Spinal cord (tissue), 10 donors: Measurements from ENCODE around the gene ACOT7. TPM values are rescaled to one million over a fixed set of nuclear protein-coding genes. Genes with fewer than 3 reads are reported as not detected.

Source experiments
- DNase-seq, 6 donors: peaks; one replicate each; pipeline versions ENCODE4 v3.0.0 to v3.0.0-alpha.2; 2013 to 2015; ENCODE audit warnings: low spot score in 6 of 6, low read depth in 4 of 6
- H3K27ac ChIP-seq: one replicate; pipeline ENCODE4 v1.5.1; 2013; ENCODE audit warnings: low read depth, low read length, control low read depth
- H3K27me3 ChIP-seq: one replicate; pipeline ENCODE4 v1.6.1; 2013; ENCODE audit warnings: low read length; ENCODE audit not compliant: control insufficient read depth, insufficient read depth
- H3K36me3 ChIP-seq: one replicate; pipeline ENCODE4 v1.6.1; 2013; ENCODE audit warnings: low read length; ENCODE audit not compliant: control insufficient read depth, insufficient read depth
- H3K4me1 ChIP-seq: one replicate; pipeline ENCODE4 v1.6.1; 2013; ENCODE audit warnings: low read length; ENCODE audit not compliant: control insufficient read depth, insufficient read depth
- H3K4me3 ChIP-seq: one replicate; pipeline ENCODE4 v1.5.1; 2013; ENCODE audit warnings: low read depth, low read length, control low read depth
- H3K9me3 ChIP-seq: one replicate; pipeline ENCODE4 v1.6.1; 2013; ENCODE audit warnings: low read length; ENCODE audit not compliant: control insufficient read depth, insufficient read depth
- WGBS: methylation state at CpG from one replicate; pipeline ENCODE4 v1.1.5; 2013; ENCODE audit warnings: missing lambda C conversion rate; ENCODE audit not compliant: insufficient coverage; 5-methylcytosine and 5-hydroxymethylcytosine counted together
- polyA plus RNA-seq, 2 donors: library from polyadenylated mRNA; unstranded; fragments of 120-200 nt; gene quantifications; one replicate each; pipeline ENCODE4 v1.2.1, GENCODE V29; 2013; ENCODE audit not compliant: insufficient read length in 2 of 2
- total RNA-seq, 2 donors: library from RNA; depleted of rRNA in 1 of 2; stranded (reverse); fragments of 120-200 nt in 1 of 2; fragments of >200 nt in 1 of 2; gene quantifications; one replicate each; pipeline versions ENCODE4 v1.2.3 to v1.2.4, GENCODE V29; 2013 to 2014
- donor health status: healthy.

ACOT7 gene
- total and polyA plus RNA-seq, 4 donors: 31.8 to 198 (median 128) TPM

DNA sequence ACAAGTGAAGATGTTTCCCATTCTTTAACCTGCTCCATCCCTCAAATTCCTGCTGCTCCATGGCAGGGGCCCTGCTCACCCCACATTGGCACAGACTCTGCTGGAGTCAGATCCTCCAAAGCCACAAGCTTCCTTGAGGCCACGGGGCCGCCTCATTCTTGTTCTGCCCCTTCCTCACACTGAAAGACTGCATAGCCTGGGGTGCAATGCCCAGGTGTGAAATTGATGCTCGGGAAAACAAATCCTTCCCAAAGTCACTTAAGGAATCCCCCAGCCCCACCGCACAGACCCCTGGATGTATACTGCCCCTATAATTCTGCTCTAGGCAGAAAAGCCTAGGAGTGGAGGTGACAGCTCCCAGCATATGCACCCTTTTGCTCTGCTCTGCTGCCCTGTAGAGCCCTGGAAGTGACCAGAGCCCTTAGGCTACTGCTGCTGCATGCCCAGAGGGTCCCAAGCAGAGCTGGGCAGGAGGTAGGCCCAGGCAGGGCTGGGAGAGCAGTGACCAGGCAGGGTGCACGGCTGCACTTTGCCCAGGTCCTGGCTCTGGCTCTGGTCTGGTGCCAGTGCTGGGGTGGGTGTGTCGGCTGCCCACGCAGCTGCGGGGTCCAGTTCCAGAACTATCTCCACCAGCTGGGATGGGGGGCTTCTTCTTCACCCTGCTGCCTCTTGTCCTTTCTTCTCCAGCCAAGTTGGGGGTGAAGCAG, 24.5 kb upstream of the ACOT7 start:
- H3K4me1 ChIP-seq: peaks cover 30% of the 10 kb centered on the region
- H3K36me3 ChIP-seq: no peaks in the 10 kb centered on the region
- H3K27me3 ChIP-seq: peaks cover 82% of the 10 kb centered on the region
- WGBS: 79% methylated on average over 5 of the region's 8 CpGs
- H3K9me3 ChIP-seq: no peaks in the 10 kb centered on the region
- no peak overlapping the region for H3K4me3 ChIP-seq
- no peak overlapping the region for H3K27ac ChIP-seq
- no peak for DNase-seq

DNA sequence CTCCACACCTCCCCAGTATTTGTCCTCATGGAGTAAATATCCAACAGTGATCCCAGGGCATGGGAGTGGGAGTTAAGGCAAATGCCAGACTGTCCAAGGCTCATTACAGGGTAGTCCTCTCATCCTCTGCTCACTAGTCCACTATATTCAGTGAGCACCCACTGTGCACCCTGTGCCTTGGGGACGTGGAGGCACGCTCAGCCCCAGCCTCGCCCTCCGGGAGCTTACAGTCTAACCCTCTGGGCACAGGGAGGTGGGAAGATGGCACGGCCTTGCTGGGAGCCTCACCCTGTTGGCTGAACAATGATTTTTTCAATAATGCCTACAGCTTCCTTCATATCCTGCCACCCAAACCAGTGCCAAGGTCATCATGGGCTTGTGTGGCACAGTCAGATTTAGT, 23.3 kb upstream of the ACOT7 start:
- DNase-seq: no peak

DNA sequence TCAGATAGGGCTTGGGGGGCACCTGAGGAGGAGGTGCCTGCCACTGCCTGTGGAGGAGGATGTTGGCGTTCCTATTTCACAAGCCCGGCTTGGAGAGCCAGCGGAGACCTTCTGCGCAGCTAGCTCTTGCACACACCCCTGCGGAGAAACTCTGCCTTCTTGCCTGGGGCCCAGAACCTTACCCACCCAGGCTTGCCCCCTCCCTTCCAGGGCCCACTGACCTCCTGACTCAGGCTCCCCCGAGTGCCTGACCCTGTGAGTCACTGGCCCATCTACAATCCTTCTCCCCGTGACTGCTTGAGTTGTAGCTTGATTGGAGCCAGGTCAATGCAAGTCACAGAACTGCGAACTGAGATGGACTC, 22.7 kb upstream of the ACOT7 start:
- Histone ChIP-seq H3K27ac (no peak overlapping the region), H3K36me3 (no peaks in the 10 kb centered on the region), H3K9me3 (no peaks in the 10 kb centered on the region), H3K4me3 (no peak overlapping the region), H3K27me3 (peaks cover 69% of the 10 kb centered on the region), H3K4me1 (peaks cover 25% of the 10 kb centered on the region)
- WGBS: 81% methylated on average over 7 of the region's 8 CpGs
- no peak for DNase-seq

More for the DNA sequence above, 23.3 kb upstream of the ACOT7 start:
- peaks cover 25% of the 10 kb centered on the region for H3K4me1 ChIP-seq
- no peak overlapping the region for H3K4me3 ChIP-seq
- H3K27me3 ChIP-seq: peaks cover 75% of the 10 kb centered on the region
- 90% methylated on average over 5 of the region's 5 CpGs for WGBS
- H3K9me3 ChIP-seq: no peaks in the 10 kb centered on the region
- H3K27ac ChIP-seq: no peak overlapping the region
- H3K36me3 ChIP-seq: no peaks in the 10 kb centered on the region

DNA sequence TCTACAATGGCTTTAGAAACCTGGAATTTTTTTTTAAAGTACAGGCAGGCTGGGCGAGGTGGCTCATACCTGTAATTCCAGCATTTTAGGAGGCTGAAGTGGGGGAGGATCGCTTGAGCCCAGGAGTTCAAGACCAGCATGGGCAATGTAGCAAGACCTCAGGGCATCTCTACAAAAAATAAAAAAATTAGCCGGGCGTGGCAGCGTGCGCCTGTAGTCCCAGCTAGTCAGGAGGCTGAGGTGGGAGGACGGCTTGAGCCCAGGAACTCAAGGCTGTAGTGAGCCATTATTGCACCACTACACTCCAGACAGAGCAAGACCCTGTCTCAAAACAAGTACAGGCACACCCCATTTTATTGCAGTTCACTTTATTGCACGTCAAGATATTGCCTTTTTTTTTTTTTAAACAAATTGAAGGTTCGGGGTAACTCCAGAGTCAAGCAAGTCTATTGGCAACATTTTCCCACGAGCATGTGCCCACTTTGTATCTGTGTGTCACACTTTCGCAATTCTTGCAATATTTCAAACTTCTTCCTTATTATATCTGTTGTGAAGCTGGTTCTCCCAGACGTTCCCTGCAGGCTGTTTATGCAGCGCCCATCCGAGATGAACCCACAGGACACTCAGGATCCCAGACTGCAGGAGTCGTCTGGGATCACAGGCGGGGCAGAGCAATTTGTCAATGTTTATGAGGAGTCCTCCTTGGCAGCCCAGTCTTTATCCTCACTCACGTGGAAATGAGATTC, 21.5 kb upstream of the ACOT7 start:
- no peak for DNase-seq
- WGBS: 72% methylated on average over 11 of the region's 17 CpGs
- Histone ChIP-seq H3K27me3 (peaks cover 57% of the 10 kb centered on the region), H3K9me3 (no peaks in the 10 kb centered on the region), H3K27ac (no peak overlapping the region), H3K4me1 (peaks cover 16% of the 10 kb centered on the region), H3K36me3 (no peaks in the 10 kb centered on the region), H3K4me3 (no peak overlapping the region)

DNA sequence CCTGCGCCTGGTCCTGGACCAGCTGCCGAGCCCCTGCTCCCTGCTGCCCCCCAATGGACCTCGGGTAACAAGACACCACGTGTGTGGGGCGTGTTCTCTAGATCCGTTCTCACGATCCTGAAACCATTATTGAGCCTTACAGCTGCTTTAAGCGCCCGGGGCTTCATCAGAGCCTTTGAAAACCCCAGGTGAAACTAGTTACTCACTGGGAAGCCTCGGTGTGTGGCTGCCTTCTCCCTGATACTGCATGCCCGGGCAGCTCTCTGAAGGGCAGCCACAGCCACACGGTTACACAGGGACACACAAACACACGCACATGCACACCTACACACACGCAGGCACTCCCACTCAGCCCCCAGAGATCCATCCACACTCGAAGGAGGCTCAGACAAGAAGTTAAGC, 20.9 kb upstream of the ACOT7 start:
- peaks cover 52% of the 10 kb centered on the region for H3K27me3 ChIP-seq
- no peak overlapping the region for H3K4me3 ChIP-seq
- 8% methylated on average over 13 of the region's 15 CpGs for WGBS
- H3K36me3 ChIP-seq: no peaks in the 10 kb centered on the region
- H3K4me1 ChIP-seq: peaks cover 10% of the 10 kb centered on the region
- H3K27ac ChIP-seq: no peak overlapping the region
- H3K9me3 ChIP-seq: no peaks in the 10 kb centered on the region
- DNase-seq: peak in 1 of 6 donors; percentile 70

DNA sequence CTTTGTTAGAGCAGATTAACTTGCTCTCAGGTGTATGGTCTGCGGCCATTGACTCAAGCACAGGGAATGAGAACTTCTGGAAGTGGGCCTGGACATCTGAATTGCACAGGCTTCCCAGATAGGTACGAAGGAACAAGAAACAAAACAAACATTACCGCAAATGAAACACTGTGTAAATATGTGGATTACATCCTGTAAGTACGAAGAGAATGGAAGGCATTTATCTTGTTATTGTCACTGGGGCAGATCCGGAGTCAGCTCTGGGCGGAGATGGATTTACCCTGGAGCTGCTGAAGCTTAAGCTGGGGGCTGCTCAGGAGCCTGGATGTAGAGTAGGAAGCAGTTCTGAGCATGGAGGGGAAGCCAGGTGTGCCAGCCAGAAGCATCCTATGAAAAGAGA, 19.3 kb upstream of the ACOT7 start:
- no peak overlapping the region for H3K4me3 ChIP-seq
- H3K27ac ChIP-seq: no peak overlapping the region
- H3K36me3 ChIP-seq: no peaks in the 10 kb centered on the region
- H3K9me3 ChIP-seq: no peaks in the 10 kb centered on the region
- WGBS: 76% methylated on average over 6 of the region's 6 CpGs
- no peak for DNase-seq
- H3K4me1 ChIP-seq: peaks cover 8% of the 10 kb centered on the region
- H3K27me3 ChIP-seq: peaks cover 38% of the 10 kb centered on the region

DNA sequence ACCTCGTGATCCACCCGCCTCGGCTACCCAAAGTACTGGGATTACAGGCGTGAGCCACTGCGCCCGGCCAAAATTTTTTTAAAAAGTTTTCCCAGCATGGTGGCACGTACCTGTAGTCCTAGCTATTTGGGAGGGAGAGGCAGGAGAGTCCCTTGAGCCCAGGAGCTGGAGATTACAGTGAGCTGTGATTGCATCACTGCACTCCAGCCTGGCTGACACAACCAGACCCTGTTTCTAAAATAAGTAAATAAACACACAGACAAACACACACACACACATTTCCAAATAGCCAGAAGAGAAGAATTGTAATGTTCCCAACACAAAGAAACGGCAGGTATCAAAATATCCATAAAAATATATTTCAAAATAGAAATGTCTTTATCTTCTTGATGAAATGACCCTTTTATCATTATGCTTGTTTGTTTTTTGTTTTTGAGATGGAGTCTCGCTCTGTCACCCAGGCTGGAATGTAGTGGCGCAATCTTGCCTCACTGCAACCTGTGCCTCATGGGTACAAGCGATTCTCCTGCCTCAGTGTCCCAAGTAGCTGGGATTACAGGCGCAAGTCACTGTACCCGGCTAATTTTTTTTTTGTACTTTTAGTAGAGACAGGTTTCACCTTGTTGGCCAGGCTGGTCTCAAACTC, 16.8 kb upstream of the ACOT7 start:
- no peaks in the 10 kb centered on the region for H3K9me3 ChIP-seq
- no peak for DNase-seq
- no peak overlapping the region for H3K27ac ChIP-seq
- no peak overlapping the region for H3K4me3 ChIP-seq
- H3K4me1 ChIP-seq: peaks cover 8% of the 10 kb centered on the region
- WGBS: 89% methylated on average over 7 of the region's 13 CpGs
- H3K27me3 ChIP-seq: peaks cover 14% of the 10 kb centered on the region
- no peaks in the 10 kb centered on the region for H3K36me3 ChIP-seq

DNA sequence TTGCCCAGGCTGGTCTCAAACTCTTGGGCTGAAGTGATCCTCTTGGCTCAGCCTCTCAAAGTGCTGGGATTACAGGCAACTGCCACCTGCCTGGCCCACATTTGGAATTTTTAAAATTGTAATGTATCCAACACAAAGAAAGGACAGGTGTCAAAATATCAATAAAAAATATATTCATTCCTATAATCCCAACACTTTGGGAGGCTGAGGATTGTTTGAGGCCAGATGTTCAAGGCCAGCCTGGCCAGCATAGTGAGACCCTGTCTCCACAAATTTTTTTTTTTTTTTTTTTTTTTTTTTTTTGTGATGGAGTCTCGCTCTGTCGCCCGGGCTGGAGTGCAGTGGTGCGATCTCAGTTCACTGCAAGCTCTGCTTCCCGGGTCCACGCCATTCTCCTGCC, 16.2 kb upstream of the ACOT7 start:
- H3K4me3 ChIP-seq: no peak overlapping the region
- H3K36me3 ChIP-seq: no peaks in the 10 kb centered on the region
- no peak overlapping the region for H3K27ac ChIP-seq
- peaks cover 6% of the 10 kb centered on the region for H3K4me1 ChIP-seq
- no CpG with 5 or more reads among the region's 6 CpGs for WGBS
- no peak for DNase-seq
- H3K9me3 ChIP-seq: no peaks in the 10 kb centered on the region
- H3K27me3 ChIP-seq: peaks cover 12% of the 10 kb centered on the region

DNA sequence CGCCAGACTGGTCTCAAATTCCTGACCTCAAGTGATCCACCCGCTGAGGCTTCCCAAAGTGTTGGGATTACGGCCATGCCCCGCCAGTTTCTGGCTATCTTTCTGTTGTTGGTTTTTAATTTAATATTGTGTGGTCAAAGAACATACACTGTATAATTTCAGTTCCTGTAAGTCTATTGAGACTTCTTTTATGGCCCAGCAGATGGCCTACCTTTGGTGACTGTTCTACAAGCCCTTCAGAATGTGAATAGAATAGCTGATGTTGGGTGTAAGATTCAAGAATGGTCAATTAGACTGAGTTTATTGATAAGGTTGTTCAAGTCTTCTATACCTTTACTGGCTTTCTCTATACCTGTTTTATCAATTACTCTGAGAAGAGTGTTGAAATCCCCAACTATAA, 15.5 kb upstream of the ACOT7 start:
- H3K27me3 ChIP-seq: peaks cover 5% of the 10 kb centered on the region
- H3K4me3 ChIP-seq: no peak overlapping the region
- DNase-seq: no peak
- H3K9me3 ChIP-seq: no peaks in the 10 kb centered on the region
- H3K27ac ChIP-seq: no peak overlapping the region
- 88% methylated on average over 1 of the region's 4 CpGs for WGBS
- H3K36me3 ChIP-seq: no peaks in the 10 kb centered on the region
- H3K4me1 ChIP-seq: no peaks in the 10 kb centered on the region
